Left lung (tissue), 10 donors: ENCODE results near the gene IL13. TPM values are rescaled to one million over a fixed set of nuclear protein-coding genes. Genes with fewer than 3 reads are reported as not detected.
A peak's percentile ranks its signal among the peaks of the same experiment; 100 is the strongest.

Experiments
- ATAC-seq: fragments of 200-7000 bp; cut with Tn5 transposase; one replicate; pipeline ENCODE4 v1.9.1; 2020; ENCODE audit warnings: moderate library complexity
- DNase-seq, 4 donors: peaks; one replicate each; pipeline ENCODE4 v3.0.0-alpha.2; 2013 to 2020
- H3K27ac ChIP-seq, 2 donors: fragments of 200-600 bp; sonication (generic) in 1 of 2; one replicate each; pipeline versions ENCODE4 v1.5.0 to v1.8.0; 2020 to 2021
- H3K27me3 ChIP-seq, 2 donors: fragments of 200-600 bp; sonication (generic) in 1 of 2; one replicate each; pipeline versions ENCODE4 v1.5.0 to v1.8.0; 2020 to 2021
- H3K36me3 ChIP-seq, 2 donors: fragments of 200-600 bp; sonication (generic) in 1 of 2; one replicate each; pipeline versions ENCODE4 v1.5.0 to v1.8.0; 2020 to 2021
- H3K4me1 ChIP-seq, 2 donors: fragments of 200-600 bp; one replicate each; pipeline ENCODE4 v1.8.0; 2021
- H3K4me3 ChIP-seq, 2 donors: fragments of 200-600 bp; sonication (generic) in 1 of 2; one replicate each; pipeline versions ENCODE4 v1.5.0 to v1.8.0; 2020 to 2021; ENCODE audit warnings: mild to moderate bottlenecking in 1 of 2
- H3K9me3 ChIP-seq, 2 donors: fragments of 200-600 bp; sonication (generic) in 1 of 2; one replicate each; pipeline versions ENCODE4 v1.5.0 to v1.8.0; 2020 to 2021
- CTCF ChIP-seq, 2 donors: fragments of 200-600 bp; sonication (generic) in 1 of 2; IDR thresholded peaks; one replicate each; pipeline versions ENCODE4 v1.5.0 to v1.8.0; 2021; ENCODE audit warnings: antibody characterized with exemption in 2 of 2
- intact Hi-C, 2 donors: fragments of 100-400 bp; cut with DNase I; formaldehyde crosslinking; loops; one replicate each; pipeline versions ENCODE4 v1.11.2 to v1.14.2; 2022
- polyA plus RNA-seq, 6 donors: library from polyadenylated mRNA; unstranded; fragments of 120-200 nt; gene quantifications; one replicate each; pipeline ENCODE4 v1.2.1, GENCODE V29; 2013; ENCODE audit not compliant: insufficient read length in 6 of 6
- total RNA-seq, 2 donors: library from RNA; stranded (reverse); fragmentation: NEBNext Ultra II Directional; extraction: Animal tissue kit (Norgen Biotek cat#: 25700); gene quantifications; one replicate each; pipeline ENCODE4 v1.2.1, GENCODE V29; 2021
- donor health status: DM: no; HTN: yes; CAD: no.
- donor health status: DM: no; HTN: no; CAD: no.

IL13 gene
- total and polyA plus RNA-seq, 8 donors: 0.15 to 0.16 TPM; not detected in 6

GRCh38 chr5:132661231-132662003, 3.4 kb downstream of the IL13 start:
- Histone ChIP-seq H3K9me3 (no peaks in the 10 kb centered on the region), H3K27me3 (peaks cover 5 to 15% of the 10 kb centered on the region in 2 donors), H3K36me3 (no peaks in the 10 kb centered on the region), H3K4me1 (peaks cover 2 to 4% of the 10 kb centered on the region in 2 donors), H3K4me3 (no peak overlapping the region), H3K27ac (no peak overlapping the region)
- DNase-seq: no peak
- intact Hi-C loops: no loop called here
- ATAC-seq: no peak
- no peak for TF ChIP-seq CTCF (IDR thresholded peaks at IDR 0.05)

- peaks cover 0 to 9% of the 10 kb centered on the region in 2 donors for H3K27me3 ChIP-seq
- H3K4me3 ChIP-seq: no peak overlapping the region
- no peaks in the 10 kb centered on the region for H3K4me1 ChIP-seq
- intact Hi-C loops: no loop called here
- DNase-seq (no peak), ATAC-seq (no peak)
- H3K9me3 ChIP-seq: no peaks in the 10 kb centered on the region
- no peaks in the 10 kb centered on the region for H3K36me3 ChIP-seq
- no peak for TF ChIP-seq CTCF (IDR thresholded peaks at IDR 0.05)
- H3K27ac ChIP-seq: no peak overlapping the region
Observed at GRCh38 chr5:132662004-132662401, 4.0 kb downstream of the IL13 start.

- intact Hi-C loops: no loop called here
- ATAC-seq (peak; percentile 35), DNase-seq (no peak)
- Histone ChIP-seq H3K36me3 (no peaks in the 10 kb centered on the region), H3K27ac (no peak overlapping the region), H3K4me1 (no peaks in the 10 kb centered on the region), H3K27me3 (peaks cover 0 to 3% of the 10 kb centered on the region in 2 donors), H3K9me3 (no peaks in the 10 kb centered on the region), H3K4me3 (no peak overlapping the region)
- no peak for TF ChIP-seq CTCF (IDR thresholded peaks at IDR 0.05)
Observed at GRCh38 chr5:132662925-132663770, 5.2 kb downstream of the IL13 start.

GRCh38 chr5:132663771-132664695, 6.1 kb downstream of the IL13 start:
- Histone ChIP-seq H3K36me3 (no peaks in the 10 kb centered on the region), H3K27me3 (no peaks in the 10 kb centered on the region), H3K4me1 (no peaks in the 10 kb centered on the region), H3K27ac (no peak overlapping the region), H3K4me3 (no peak overlapping the region), H3K9me3 (no peaks in the 10 kb centered on the region)
- DNase-seq: no peak
- ATAC-seq: no peak
- intact Hi-C loops: no loop called here
- TF ChIP-seq CTCF (IDR thresholded peaks at IDR 0.05): no peak
